IMR-90 (cell line): Measurements from ENCODE around the gene SMO. TPM values are rescaled to one million over a fixed set of nuclear protein-coding genes. Genes with fewer than 3 reads are reported as not detected.
"Not testable (repeated sequence)": the region's sequence is repeated elsewhere in the genome, so short reads cannot be mapped to it uniquely, and the experiment has no call there.

Experiments used
- ATAC-seq: fragments of 200-7000 bp; cut with Tn5 transposase; 2 replicates; pipeline ENCODE4 v1.9.1; 2020; ENCODE audit warnings: low read depth, mild to moderate bottlenecking, moderate library complexity
- BruUV-seq: library from RNA; stranded (reverse); fragments of 400-500 nt; replicated peaks from 2 replicates; lab custom pipeline; 2021; lab: Mats Ljungman, UMichigan
- CTCF ChIA-PET: fragments of 300-600 bp; formaldehyde crosslinking; extraction: SDS; loops from one replicate; lab custom pipeline; 2021; ENCODE audit warnings: antibody characterized with exemption; lab: Yijun Ruan, JAX
- POLR2A ChIA-PET: fragments of 300-600 bp; sonication (Branson Sonifier 250); formaldehyde crosslinking; loops from one replicate; lab custom pipeline; 2022; ENCODE audit warnings: antibody characterized with exemption; ENCODE audit not compliant: unreplicated experiment; lab: Charles Lee
- DNase-seq: peaks from one replicate; pipeline ENCODE4 v3.0.0; 2013
- H2AFZ ChIP-seq: replicated peaks from 2 replicates; pipeline ENCODE3; 2013; ENCODE audit warnings: low read length, mild to moderate bottlenecking; ENCODE audit not compliant: poor library complexity
- H2AK5ac ChIP-seq: 2 replicates; pipeline ENCODE4 v1.6.1; 2013; ENCODE audit warnings: low read depth, low read length, inconsistent platforms
- H2AK9ac ChIP-seq: replicated peaks from 2 replicates; pipeline ENCODE3; 2013; ENCODE audit warnings: mild to moderate bottlenecking, low read depth, low read length, moderate library complexity; ENCODE audit not compliant: poor library complexity
- H2BK120ac ChIP-seq: 2 replicates; pipeline ENCODE4 v1.6.1; 2013; ENCODE audit warnings: low read depth, low read length, inconsistent platforms
- H2BK15ac ChIP-seq: 3 replicates; pipeline ENCODE4 v1.6.1; 2013; ENCODE audit warnings: low read depth, low read length, inconsistent platforms
- H2BK20ac ChIP-seq: 2 replicates; pipeline ENCODE4 v1.6.1; 2013; ENCODE audit warnings: low read depth, mild to moderate bottlenecking, inconsistent platforms, low read length, moderate library complexity
- H2BK5ac ChIP-seq: 2 replicates; pipeline ENCODE4 v1.6.1; 2013; ENCODE audit warnings: mild to moderate bottlenecking, low read depth, low read length, inconsistent platforms; ENCODE audit not compliant: poor library complexity, severe bottlenecking
- H3K14ac ChIP-seq: replicated peaks from 2 replicates; pipeline ENCODE4 v1.6.1; 2013; ENCODE audit warnings: low read depth, low read length, inconsistent platforms
- H3K18ac ChIP-seq: 2 replicates; pipeline ENCODE4 v1.6.1; 2013; ENCODE audit warnings: low read depth, low read length, control low read depth
- H3K23ac ChIP-seq: 2 replicates; pipeline ENCODE4 v1.6.1; 2013; ENCODE audit warnings: low read depth, low read length, inconsistent platforms
- H3K27ac ChIP-seq: 2 replicates; pipeline ENCODE4 v1.5.1; 2013; ENCODE audit warnings: mild to moderate bottlenecking, control low read depth, low read length; ENCODE audit not compliant: insufficient read depth
- H3K27me3 ChIP-seq: 2 replicates; pipeline ENCODE4 v1.6.1; 2013; ENCODE audit warnings: low read length; ENCODE audit not compliant: control insufficient read depth, insufficient read depth
- H3K36me3 ChIP-seq: 2 replicates; pipeline ENCODE4 v1.6.1; 2013; ENCODE audit warnings: low read length, mixed read lengths; ENCODE audit not compliant: control insufficient read depth, insufficient read depth
- H3K4ac ChIP-seq: 2 replicates; pipeline ENCODE4 v1.6.1; 2013; ENCODE audit warnings: low read depth, low read length, inconsistent platforms
- H3K4me1 ChIP-seq: 2 replicates; pipeline ENCODE4 v1.6.1; 2013; ENCODE audit warnings: low read length, mixed read lengths; ENCODE audit not compliant: control insufficient read depth, insufficient read depth
- H3K4me2 ChIP-seq: 2 replicates; pipeline ENCODE4 v1.6.1; 2013; ENCODE audit warnings: low read depth, mild to moderate bottlenecking, control low read depth, low read length, moderate library complexity
- H3K4me3 ChIP-seq: 2 replicates; pipeline ENCODE4 v1.5.1; 2013; ENCODE audit warnings: low read depth, mild to moderate bottlenecking, control low read depth, low read length, moderate library complexity; ENCODE audit not compliant: insufficient read depth
- H3K56ac ChIP-seq: 2 replicates; pipeline ENCODE4 v1.6.1; 2013; ENCODE audit warnings: low read length, inconsistent platforms; ENCODE audit not compliant: insufficient read depth; ENCODE audit errors: extremely low read depth
- H3K79me1 ChIP-seq, 2 experiments: 2 replicates each; pipeline ENCODE4 v1.6.1; 2013; ENCODE audit warnings: low read length in 2 of 2, inconsistent platforms in 1 of 2, low read depth in 1 of 2
- H3K9ac ChIP-seq: 2 replicates; pipeline ENCODE4 v1.6.1; 2013; ENCODE audit warnings: low read depth, low read length, control low read depth
- H3K9me1 ChIP-seq: 2 replicates; pipeline ENCODE4 v1.6.1; 2013; ENCODE audit warnings: low read length, inconsistent platforms; ENCODE audit not compliant: insufficient read depth
- H3K9me3 ChIP-seq: 2 replicates; pipeline ENCODE4 v1.6.1; 2013; ENCODE audit warnings: low read length; ENCODE audit not compliant: control insufficient read depth, insufficient read depth
- H4K20me1 ChIP-seq: 2 replicates; pipeline ENCODE4 v1.6.1; 2013; ENCODE audit warnings: low read length, inconsistent platforms; ENCODE audit not compliant: insufficient read depth
- H4K5ac ChIP-seq: 2 replicates; pipeline ENCODE4 v1.6.1; 2013; ENCODE audit warnings: mild to moderate bottlenecking, low read depth, low read length, control low read depth
- H4K8ac ChIP-seq, 2 experiments: 2 replicates each; pipeline ENCODE4 v1.6.1; 2013; ENCODE audit warnings: low read depth in 2 of 2, low read length in 2 of 2, control low read depth in 1 of 2, inconsistent platforms in 1 of 2
- H4K91ac ChIP-seq: 2 replicates; pipeline ENCODE4 v1.6.1; 2013; ENCODE audit warnings: low read depth, low read length, inconsistent platforms; ENCODE audit not compliant: insufficient read depth
- WGBS, 2 experiments: methylation state at CpG; one replicate each; pipeline versions ENCODE4 v1.1.5 to v1.1.7; 2013; ENCODE audit warnings: missing lambda C conversion rate in 2 of 2; ENCODE audit not compliant: insufficient read length in 1 of 2; ENCODE audit errors: extremely low coverage in 2 of 2; 5-methylcytosine and 5-hydroxymethylcytosine counted together
- dilution Hi-C: fragments of 300-500 bp; cut with HindIII; formaldehyde crosslinking; loops from one replicate; pipeline ENCODE4 v1.14.3; 2018; ENCODE audit warnings: low sequenced_read_pairs; ENCODE audit not compliant: unreplicated experiment
- in situ Hi-C: fragments of 300-500 bp; cut with MboI; formaldehyde crosslinking; loops from 3 replicates; pipeline ENCODE4 v1.14.3; 2019; ENCODE audit warnings: low sequenced_read_pairs, inconsistent platforms, mixed read lengths
- intact Hi-C: fragments of 100-400 bp; cut with micrococcal nuclease; formaldehyde crosslinking; loops from 2 replicates; pipeline ENCODE4 v1.10.0; 2022
- polyA plus RNA-seq, 3 experiments: library from polyadenylated mRNA; depleted of rRNA; stranded (reverse); fragments of >200 nt; gene quantifications; 2 replicates each; pipeline ENCODE4 v1.2.3, GENCODE V29; 2012; ENCODE audit warnings: low replicate concordance in 1 of 3
- total RNA-seq: library from RNA; depleted of rRNA; stranded (reverse); fragments of >200 nt; gene quantifications from 2 replicates; pipeline ENCODE4 v1.2.3, GENCODE V29; 2012

The SMO gene
- total and polyA plus RNA-seq, 2 of the 4 experiments (the other 2 are of a cell fraction), result 18.5 to 24.7 TPM

GRCh38 chr7:129219166-129219565 lies 30.7 kb downstream of the SMO start:
- H3K4me3 ChIP-seq, H4K20me1 ChIP-seq, H2BK120ac ChIP-seq, H3K23ac ChIP-seq, H4K91ac ChIP-seq, DNase-seq, H4K5ac ChIP-seq, H3K56ac ChIP-seq, H3K9me3 ChIP-seq, H3K9me1 ChIP-seq, H3K27me3 ChIP-seq, H3K14ac ChIP-seq, H3K27ac ChIP-seq, H3K4me2 ChIP-seq, H2AK9ac ChIP-seq, H2BK15ac ChIP-seq, ATAC-seq, H4K8ac ChIP-seq, dilution Hi-C loops, H2BK5ac ChIP-seq, H3K79me1 ChIP-seq, H3K4me1 ChIP-seq, BruUV-seq, H3K36me3 ChIP-seq, H2BK20ac ChIP-seq, H3K9ac ChIP-seq, H2AFZ ChIP-seq, H3K18ac ChIP-seq, POLR2A ChIA-PET, H2AK5ac ChIP-seq, H3K4ac ChIP-seq: not testable (repeated sequence)
- CTCF ChIA-PET, result interaction anchor here (0.8 to 2.1 kb wide), 15 partner anchors 9 to 429 kb away, joined by 3 to 16 read pairs (median 4); no protein-coding TSS in a partner anchor
- intact Hi-C loops, result loop anchor here (2.0 kb wide), 3 partner anchors 124 to 426 kb away; no protein-coding TSS in a partner anchor
- in situ Hi-C loops, result loop anchor here (5.0 to 10.0 kb wide), 2 partner anchors 253 to 426 kb away; no protein-coding TSS in a partner anchor
- no CpG with 5 or more reads among the region's 4 CpGs for WGBS, 2 experiments
